Measurements from ENCODE around the gene KCNIP3. TPM values are rescaled to one million over a fixed set of nuclear protein-coding genes. Genes with fewer than 3 reads are reported as not detected.

The KCNIP3 gene
- total RNA-seq, 3 donors from 2014 or later (not counting 1 experiment from before 2014, with no cell fraction given) = 0.52 to 1.4 TPM; not detected in 1

DNA sequence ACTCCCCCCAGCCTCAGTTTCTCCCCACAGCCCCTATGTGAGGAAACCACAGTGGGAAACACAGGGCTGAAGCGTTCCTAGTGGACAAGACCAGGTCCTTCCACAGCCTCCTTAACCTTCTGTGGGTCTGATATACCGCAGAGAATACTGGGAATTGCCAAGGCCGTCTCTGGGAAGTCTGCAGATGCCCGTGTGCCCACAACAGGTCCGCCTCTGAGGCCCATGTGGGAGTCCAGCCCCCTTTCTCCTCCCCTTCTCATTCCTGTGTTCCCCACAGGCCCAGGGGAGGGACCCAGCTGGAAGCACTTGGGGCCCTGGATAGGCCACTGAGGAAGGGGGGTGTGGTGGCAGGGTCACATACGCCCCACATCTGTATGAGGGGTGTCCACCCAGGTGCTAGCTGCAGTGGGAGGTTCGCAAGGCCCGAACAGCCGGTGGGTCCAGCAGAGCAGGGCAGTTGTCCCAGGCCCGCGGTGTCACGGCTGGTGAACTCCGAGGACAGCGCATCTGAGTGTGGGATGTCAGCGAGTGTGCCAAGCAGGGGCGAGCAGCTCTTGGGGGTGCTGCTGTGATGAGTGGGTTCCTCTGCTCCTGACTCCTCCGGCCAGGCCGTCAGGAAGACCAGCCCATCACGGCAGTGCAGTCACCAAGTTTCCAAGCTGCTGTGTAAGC is 2.4 kb upstream of the KCNIP3 start:
- no peaks in the 10 kb centered on the region for H3K36me3 Mint-ChIP-seq
- Histone ChIP-seq H3K4me1 (ENCODE audit: control insufficient read depth, insufficient read depth, low read length) (no peaks in the 10 kb centered on the region), H3K27ac (ENCODE audit: low read length) (no peak overlapping the region), H3K4me3 (ENCODE audit: low read length) (no peak overlapping the region), H3K9me3 (ENCODE audit: control insufficient read depth, insufficient read depth, low read length) (peaks cover 3% of the 10 kb centered on the region), H3K27me3 (ENCODE audit: control insufficient read depth, insufficient read depth, low read length) (no peaks in the 10 kb centered on the region), H3K36me3 (ENCODE audit: control insufficient read depth, insufficient read depth, low read length) (no peaks in the 10 kb centered on the region)
- no peak overlapping the region for H3K4me3 Mint-ChIP-seq
- H3K4me1 Mint-ChIP-seq = peaks cover 0 to 6% of the 10 kb centered on the region in 2 donors
- TF ChIP-seq, protein P1, sequence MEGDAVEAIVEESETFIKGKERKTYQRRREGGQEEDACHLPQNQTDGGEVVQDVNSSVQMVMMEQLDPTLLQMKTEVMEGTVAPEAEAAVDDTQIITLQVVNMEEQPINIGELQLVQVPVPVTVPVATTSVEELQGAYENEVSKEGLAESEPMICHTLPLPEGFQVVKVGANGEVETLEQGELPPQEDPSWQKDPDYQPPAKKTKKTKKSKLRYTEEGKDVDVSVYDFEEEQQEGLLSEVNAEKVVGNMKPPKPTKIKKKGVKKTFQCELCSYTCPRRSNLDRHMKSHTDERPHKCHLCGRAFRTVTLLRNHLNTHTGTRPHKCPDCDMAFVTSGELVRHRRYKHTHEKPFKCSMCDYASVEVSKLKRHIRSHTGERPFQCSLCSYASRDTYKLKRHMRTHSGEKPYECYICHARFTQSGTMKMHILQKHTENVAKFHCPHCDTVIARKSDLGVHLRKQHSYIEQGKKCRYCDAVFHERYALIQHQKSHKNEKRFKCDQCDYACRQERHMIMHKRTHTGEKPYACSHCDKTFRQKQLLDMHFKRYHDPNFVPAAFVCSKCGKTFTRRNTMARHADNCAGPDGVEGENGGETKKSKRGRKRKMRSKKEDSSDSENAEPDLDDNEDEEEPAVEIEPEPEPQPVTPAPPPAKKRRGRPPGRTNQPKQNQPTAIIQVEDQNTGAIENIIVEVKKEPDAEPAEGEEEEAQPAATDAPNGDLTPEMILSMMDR (IDR thresholded peaks at IDR 0.05) = no peak
- ATAC-seq (no peak), DNase-seq (no peak)
- intact Hi-C loops (cut with micrococcal nuclease) = no loop called here
- peaks cover 2 to 5% of the 10 kb centered on the region in 2 donors for H3K9me3 Mint-ChIP-seq
- peaks cover 0 to 3% of the 10 kb centered on the region in 2 donors for H3K27me3 Mint-ChIP-seq (ENCODE audit: low read depth in 2 of 2)
- no peak overlapping the region for H3K27ac Mint-ChIP-seq
- 90% methylated on average over 19 of the region's 19 CpGs for WGBS (ENCODE audit: insufficient coverage)

DNA sequence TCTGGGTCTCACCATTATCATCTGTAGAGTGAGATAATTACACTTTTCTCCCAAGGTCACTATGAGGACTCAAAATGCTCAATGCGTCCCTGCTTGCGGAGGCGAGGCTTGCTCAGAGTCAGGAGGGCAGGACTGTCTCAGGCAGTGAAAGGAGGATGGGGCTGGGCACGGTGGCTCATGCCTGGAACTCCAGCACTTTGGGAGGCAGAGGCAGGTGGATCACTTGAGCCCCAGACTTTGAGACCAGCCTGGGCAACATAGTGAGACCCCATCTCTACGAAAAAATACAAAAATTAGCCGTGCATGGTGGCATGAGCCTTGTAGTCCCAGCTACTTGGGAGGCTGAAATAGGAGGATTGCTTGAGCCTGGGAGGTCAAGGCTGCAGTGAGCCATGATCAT is 1.8 kb upstream of the KCNIP3 start:
- no peak overlapping the region for H3K27ac ChIP-seq (ENCODE audit: low read length)
- H3K9me3 ChIP-seq (ENCODE audit: control insufficient read depth, insufficient read depth, low read length) = peaks cover 3% of the 10 kb centered on the region
- Mint-ChIP-seq H3K27ac (no peak overlapping the region), H3K4me3 (no peak overlapping the region), H3K36me3 (no peaks in the 10 kb centered on the region), H3K9me3 (peaks cover 2 to 5% of the 10 kb centered on the region in 2 donors), H3K27me3 (ENCODE audit: low read depth in 2 of 2) (peaks cover 0 to 3% of the 10 kb centered on the region in 2 donors), H3K4me1 (peaks cover 0 to 6% of the 10 kb centered on the region in 2 donors)
- no peaks in the 10 kb centered on the region for H3K36me3 ChIP-seq (ENCODE audit: control insufficient read depth, insufficient read depth, low read length)
- H3K4me1 ChIP-seq (ENCODE audit: control insufficient read depth, insufficient read depth, low read length) = no peaks in the 10 kb centered on the region
- 94% methylated on average over 6 of the region's 6 CpGs for WGBS (ENCODE audit: insufficient coverage)
- TF ChIP-seq, protein P1 (IDR thresholded peaks at IDR 0.05) = no peak
- ATAC-seq (no peak), DNase-seq (no peak)
- no peaks in the 10 kb centered on the region for H3K27me3 ChIP-seq (ENCODE audit: control insufficient read depth, insufficient read depth, low read length)
- intact Hi-C loops (cut with micrococcal nuclease) = no loop called here
- no peak overlapping the region for H3K4me3 ChIP-seq (ENCODE audit: low read length)

DNA sequence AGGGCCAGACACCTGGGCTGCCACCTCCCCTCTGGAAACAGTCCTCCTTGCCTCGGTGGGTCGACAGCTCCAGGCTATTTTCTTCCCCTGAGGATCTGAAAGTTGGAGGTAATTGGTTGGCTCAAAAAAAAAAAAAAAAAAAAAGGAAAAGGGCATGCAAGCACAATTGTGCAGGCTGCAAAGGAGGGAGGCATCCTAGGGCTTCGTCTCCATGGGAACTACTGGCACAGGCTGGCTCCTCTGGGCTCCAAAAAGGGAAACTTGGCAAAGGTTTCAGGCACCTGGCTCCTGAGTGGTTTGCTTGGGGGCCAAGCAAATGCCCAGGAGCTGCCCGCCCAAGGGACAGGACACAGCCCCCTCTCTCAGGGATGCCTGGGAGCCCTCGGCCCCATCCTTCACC is 1.1 kb upstream of the KCNIP3 start:
- intact Hi-C loops (cut with micrococcal nuclease) = no loop called here
- H3K4me1 Mint-ChIP-seq = peaks cover 0 to 6% of the 10 kb centered on the region in 2 donors
- DNase-seq (no peak), ATAC-seq (no peak)
- H3K9me3 Mint-ChIP-seq = peaks cover 2% of the 10 kb centered on the region in 2 donors
- H3K9me3 ChIP-seq (ENCODE audit: control insufficient read depth, insufficient read depth, low read length) = peaks cover 3% of the 10 kb centered on the region
- H3K36me3 ChIP-seq (ENCODE audit: control insufficient read depth, insufficient read depth, low read length) = no peaks in the 10 kb centered on the region
- no peaks in the 10 kb centered on the region for H3K27me3 ChIP-seq (ENCODE audit: control insufficient read depth, insufficient read depth, low read length)
- no peak overlapping the region for H3K4me3 Mint-ChIP-seq
- no peaks in the 10 kb centered on the region for H3K36me3 Mint-ChIP-seq
- H3K4me1 ChIP-seq (ENCODE audit: control insufficient read depth, insufficient read depth, low read length) = no peaks in the 10 kb centered on the region
- peaks cover 0 to 3% of the 10 kb centered on the region in 2 donors for H3K27me3 Mint-ChIP-seq (ENCODE audit: low read depth in 2 of 2)
- no peak overlapping the region for H3K27ac Mint-ChIP-seq
- TF ChIP-seq, protein P1 (IDR thresholded peaks at IDR 0.05) = no peak
- H3K4me3 ChIP-seq (ENCODE audit: low read length) = no peak overlapping the region
- H3K27ac ChIP-seq (ENCODE audit: low read length) = no peak overlapping the region
- WGBS (ENCODE audit: insufficient coverage) = 68% methylated on average over 5 of the region's 5 CpGs

All from natural killer cell (primary cell).